ENCODE data around the gene CPAMD8.
"Not testable (repeated sequence)": the region's sequence is repeated elsewhere in the genome, so short reads cannot be mapped to it uniquely, and the experiment has no call there.

CPAMD8 gene

DNA sequence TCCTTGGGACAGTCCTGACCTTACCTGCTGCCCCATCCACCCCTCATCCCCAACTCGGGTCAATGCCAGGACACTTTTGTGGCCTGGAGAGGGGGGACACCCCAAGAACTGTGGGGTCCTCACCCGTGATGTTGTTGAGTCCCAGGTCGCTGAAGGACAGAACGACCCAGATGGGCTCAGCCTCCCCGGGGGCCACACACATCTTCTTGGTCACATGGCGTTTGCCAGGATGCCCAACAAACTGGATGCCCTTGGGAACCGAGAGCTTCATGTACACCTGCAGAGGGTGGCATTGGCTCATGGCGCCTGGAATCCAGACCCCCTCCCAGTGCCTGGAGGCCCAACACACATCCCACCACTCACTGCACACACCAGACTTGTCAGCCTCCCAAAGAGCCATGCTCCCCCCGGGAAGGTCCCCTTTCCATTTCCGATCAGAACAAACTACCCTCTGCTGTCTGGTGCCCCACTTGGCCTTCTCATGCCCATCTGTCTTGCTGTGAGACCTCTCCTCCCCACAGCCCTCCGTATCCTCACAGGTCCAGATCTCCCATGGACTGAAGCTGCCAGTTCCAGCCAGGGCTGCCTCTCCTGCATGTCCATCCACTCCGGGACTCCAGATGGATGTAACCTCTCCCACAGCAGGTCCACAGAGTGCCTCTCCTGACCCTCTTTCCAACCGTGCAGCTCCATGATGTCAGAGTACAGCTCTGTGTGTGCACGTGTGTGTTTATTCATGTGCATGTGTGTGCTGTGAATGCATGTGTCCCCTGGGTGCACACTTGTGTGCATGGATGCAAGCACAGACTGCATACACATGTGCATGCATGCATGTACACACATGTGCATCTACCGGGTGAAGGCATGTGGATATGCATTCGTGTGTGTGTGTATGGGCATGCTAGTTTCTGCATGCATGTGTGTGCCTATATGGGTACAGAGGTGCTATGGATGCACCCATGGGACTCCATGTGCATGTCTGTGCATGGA is 79.4 kb downstream of the CPAMD8 start:
- DNase-seq (ENCODE audit: low read depth in 2 of 2, low spot score in 1 of 2): no peak

DNA sequence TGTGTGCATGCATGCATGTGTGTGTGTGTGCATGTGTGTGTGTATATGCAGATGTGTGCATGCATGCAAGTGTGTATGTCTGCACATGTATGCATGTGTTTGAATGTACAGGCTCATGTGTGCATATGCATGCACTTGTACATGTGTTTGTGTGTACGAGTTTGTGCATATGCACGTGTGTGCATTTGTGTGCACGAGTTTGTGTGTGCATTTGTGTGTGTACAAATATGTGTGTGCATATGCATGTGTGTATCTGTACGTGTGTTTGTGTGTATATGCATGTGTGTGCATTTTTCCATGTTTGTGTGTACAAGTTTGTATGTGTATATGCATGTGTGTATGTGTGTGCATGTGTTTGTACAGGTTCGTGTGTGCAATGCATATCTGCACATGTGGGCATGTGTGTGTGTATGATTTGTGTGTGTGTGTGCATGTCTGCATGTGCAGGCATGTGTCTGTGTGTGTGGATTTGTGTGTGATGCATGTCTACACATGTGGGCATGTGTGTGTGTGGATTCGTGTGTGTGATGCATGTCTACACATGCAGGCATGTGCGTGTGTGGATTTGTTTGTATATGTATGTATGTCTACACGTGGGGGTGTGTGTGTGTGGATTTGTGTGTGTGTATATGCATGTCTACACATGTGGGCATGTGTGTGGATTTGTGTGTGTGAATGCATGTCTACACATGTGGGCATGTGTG is 80.7 kb downstream of the CPAMD8 start:
- no peak for DNase-seq (ENCODE audit: low read depth in 2 of 2, low spot score in 1 of 2)

DNA sequence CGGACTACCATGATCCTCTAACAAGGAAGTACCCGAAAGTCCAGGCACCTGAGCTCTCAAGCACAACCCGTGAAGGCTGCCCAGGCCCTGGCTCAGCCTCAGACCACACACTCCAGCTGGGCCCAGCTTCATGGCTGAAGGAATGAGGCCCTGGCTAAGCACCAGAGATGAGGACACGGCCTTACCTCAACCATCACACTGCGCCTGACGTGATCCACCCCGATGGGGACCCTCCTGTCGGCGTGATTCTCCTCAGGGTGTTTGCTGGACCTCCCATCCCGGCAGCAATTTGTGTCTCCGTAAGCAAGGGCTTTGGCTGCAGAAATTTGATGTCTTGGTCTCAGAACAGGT is 81.3 kb downstream of the CPAMD8 start:
- DNase-seq (ENCODE audit: low read depth in 2 of 2, low spot score in 1 of 2): no peak

DNA sequence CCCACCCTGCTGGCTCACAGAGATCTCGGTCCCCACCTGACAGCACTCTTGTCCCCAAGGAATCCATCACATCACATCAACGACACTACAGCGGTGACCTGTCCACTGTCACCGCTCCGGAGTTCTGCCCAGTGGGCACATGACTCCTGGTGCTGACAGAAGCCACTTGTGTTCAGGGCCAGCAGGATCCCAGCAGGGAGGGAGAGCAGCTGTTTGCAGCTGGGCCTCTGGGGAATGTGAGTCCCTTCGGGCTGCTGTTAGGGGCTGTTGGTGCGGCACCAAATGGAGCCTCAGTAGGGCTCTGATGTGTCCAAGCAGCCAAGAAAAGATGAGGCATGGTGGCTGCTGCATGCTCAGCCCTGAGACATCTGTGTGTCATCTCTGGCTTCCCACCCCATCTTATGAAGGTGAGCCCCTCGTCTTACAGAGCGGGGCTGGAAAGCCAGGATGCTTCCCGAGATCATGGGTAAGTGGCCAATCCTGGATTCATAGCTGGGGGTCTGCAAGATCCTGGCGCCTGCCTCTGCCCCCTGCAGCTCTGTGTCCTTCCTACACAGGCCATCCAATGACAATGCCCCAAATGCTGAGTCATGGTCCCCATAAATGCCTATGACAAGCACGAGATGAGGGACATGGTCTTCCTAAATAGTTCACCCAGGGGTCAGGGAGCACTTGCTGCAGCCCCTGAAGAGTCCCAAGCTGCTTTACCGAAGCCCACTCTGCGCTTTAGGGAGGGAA is 81.8 kb downstream of the CPAMD8 start:
- DNase-seq (ENCODE audit: low read depth in 2 of 2, low spot score in 1 of 2): no peak

DNA sequence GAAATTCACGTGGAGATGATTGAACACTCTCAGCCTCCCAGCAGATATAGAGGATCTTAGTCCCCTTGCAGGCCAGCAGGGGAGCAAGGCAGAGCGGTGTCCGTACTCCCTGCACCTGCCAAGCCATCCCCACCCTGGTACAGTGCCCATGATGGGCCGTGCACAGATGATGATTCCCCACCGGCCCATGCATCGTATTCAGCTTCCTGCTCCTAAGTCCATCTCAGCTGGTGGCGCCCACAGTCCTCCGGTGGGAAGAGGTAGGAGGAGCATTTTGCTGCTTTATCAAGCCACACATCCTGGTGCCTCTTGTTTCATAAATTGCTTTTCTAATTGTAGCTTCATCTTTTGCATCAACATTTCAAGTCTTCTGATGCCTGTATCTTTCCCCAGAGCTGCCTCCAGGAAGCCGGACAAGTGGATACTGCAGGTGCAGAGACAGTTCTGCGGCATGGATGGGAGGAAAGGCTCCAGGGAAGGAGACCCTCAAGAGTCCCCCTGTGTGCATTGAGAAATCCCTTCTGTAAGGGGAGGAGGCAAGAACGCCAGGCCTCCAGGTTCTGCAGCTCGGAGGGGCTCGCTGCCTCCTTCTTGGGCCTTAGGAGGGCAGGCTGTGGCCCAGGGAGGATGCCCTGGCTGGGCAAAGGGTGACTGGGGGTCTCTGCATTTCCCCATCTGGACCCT is 82.5 kb downstream of the CPAMD8 start:
- no peak for DNase-seq (ENCODE audit: low read depth in 2 of 2, low spot score in 1 of 2)

DNA sequence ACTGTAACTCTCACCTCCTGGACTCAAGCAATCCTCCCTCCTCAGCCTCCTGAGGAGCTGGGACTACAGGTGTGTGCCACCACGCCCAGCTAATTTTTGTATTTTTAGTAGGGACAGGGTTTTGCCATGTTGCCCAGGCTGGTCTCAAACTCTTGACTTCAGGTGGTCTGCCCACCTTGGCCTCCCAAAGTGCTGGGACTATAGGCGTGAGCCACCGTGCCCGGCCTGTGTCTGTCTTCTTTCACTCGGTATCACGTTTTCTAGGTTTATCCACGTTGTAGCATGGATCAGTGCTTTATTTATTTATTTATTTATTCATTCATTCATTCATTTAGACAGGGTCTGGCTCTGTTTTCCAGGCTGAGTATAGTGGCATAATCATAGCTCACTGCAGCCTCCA is 83.5 kb downstream of the CPAMD8 start:
- DNase-seq (ENCODE audit: low read depth in 2 of 2, low spot score in 1 of 2): not testable (repeated sequence)

DNA sequence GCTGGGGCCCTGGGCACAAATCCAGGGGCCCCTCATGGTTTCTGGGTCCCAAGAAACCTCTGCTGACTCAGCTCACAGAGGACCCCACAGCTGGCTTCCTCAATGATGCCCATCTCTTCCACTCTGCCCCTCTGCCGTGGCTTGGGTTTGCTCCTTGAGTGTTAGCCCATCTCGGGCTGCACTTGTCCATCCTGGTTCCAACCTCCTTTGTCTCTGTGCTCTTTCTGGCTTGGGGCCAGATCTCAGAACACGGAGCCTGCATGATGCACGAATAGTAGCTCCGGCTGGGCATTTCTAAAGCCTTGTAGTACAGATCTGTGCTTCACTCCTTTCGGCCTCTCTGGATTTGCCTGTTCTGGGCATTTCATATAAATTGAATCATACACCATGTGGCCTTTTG is 84.0 kb downstream of the CPAMD8 start:
- DNase-seq (ENCODE audit: low read depth in 2 of 2, low spot score in 1 of 2): no peak

DNA sequence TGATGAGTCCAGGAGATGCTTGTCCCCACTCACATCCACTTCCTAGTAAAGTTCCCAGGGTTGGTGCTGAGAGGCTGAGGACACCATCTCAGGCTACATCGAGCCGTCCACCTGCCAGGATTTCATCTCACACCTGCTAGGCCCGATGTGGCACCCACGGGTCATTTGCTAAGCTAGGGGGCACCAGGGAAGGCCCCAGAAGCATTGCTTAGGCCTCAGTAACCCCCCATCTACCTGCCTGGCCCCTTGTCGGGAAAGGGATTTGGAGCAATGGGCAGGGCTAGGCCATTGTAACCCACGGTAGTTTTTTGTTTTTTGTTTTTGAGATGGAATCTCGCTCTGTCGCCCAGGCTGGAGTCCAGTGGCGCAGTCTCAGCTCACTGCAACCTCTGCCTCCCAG is 86.0 kb downstream of the CPAMD8 start:
- no peak for DNase-seq (ENCODE audit: low read depth in 2 of 2, low spot score in 1 of 2)

DNA sequence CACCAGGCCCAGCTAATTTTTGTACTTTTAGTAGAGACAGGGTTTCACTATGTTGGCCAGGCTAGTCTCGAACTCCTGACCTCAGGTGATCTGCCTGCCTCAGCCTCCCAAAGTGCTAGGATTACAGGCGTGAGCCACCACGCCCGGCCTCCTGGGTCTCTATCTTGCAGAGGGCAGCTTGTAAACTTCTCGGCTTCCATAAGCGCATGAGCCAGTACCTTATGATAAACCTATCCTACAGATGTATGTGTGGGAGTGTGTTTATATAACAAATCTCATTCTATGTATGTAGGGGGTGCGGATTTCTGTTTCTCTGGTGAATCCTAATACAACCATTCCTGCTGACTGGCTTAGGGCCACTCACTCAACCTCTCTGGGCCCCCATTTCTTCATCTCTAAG is 86.5 kb downstream of the CPAMD8 start:
- not testable (repeated sequence) for DNase-seq (ENCODE audit: low read depth in 2 of 2, low spot score in 1 of 2)

DNA sequence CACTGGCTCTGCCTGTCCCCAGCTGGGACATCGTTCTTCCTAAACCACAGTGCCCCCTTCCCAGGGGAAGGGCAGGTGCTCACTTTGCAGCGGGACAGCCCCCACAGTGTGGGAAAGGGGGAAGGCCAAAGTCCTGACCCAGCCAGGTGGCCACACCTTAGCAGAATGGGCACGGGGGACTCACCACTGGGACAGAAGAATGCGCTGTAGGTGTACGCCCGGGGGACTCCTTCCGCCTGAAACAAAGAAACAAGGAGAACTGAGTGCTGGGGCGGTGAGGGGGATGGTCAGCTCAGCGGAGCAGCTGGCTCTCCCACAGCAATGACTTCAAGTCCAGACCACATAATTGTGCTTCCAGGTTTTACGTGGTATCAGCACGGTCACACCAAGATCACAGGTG is 88.4 kb downstream of the CPAMD8 start:
- no peak for DNase-seq (ENCODE audit: low read depth in 2 of 2, low spot score in 1 of 2)

DNA sequence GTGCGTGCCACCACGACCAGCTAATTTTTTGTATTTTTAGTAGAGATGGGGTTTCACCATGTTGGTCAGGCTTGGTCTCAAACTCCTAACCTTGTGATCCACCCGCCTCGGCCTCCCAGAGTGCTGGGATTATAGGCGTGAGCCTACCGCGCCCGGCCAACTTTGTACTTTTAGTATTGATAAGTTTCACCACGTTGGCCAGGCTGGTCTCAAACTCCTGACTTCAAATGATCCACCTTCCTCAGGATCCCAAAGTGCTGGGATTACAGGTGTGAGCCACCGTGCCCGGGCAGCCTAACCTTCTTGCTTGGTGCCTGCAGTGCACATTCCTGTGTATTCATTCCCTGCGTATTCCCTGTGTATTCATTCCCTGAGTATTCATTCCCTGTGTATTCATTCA is 88.8 kb downstream of the CPAMD8 start:
- DNase-seq (ENCODE audit: low read depth in 2 of 2, low spot score in 1 of 2): not testable (repeated sequence)

DNA sequence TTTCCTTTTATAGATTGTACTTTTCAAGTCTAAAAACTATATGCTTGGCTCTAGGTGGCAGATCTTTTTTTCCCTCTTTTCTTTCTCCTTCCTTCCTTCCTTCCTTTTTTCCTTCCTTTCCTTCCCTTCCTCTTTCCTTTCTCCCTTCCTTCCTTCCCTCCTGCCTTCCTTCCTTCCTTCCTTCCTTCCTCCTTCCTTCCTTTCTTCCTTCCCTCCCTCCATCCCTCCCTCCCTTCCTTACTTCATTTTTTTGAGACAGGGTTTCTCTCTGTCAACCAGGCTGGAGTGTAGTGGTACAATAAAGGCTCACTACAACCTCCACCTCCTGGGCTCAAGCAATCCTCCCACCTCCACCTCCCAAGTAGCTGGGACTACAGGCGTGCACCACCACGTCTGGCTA is 89.7 kb downstream of the CPAMD8 start:
- DNase-seq (ENCODE audit: low read depth in 2 of 2, low spot score in 1 of 2): no peak

DNA sequence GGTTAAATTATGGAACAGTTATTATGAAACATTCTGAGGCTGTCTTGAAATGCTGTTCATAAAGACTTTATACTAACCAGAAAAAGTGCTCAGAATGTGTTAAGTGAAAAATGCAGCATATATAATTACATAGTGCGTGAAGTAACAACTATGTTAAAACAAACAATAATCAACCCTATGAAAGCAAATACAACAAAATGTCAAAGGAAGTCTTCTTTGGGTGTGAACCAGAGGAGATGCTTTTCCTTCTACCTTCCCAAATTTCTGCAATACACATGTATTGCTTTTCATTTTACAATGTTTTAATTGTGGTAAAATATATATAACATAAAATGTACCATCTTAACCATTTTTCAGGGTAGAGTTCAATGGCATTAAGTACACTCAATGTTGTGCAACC is 92.1 kb downstream of the CPAMD8 start:
- no peak for DNase-seq (ENCODE audit: low read depth in 2 of 2, low spot score in 1 of 2)

DNA sequence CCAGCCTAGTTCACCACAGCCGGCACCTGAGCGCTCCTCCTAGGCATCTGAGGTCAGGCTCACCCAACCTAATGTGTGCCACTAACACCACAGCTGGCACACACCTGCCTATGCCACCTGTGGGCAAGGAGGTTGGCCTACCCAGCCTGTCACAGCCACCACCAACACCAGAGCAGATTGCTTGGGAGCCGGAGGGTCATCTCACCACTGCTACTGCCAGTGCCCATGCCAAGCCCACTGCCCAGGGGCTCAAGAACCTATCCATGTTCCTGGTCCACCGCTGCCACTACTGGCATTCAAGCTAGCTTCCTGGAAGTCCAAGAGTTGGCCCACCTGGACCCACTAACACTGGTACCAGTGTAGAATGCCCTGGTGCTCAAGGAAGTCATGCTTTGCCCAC is 95.3 kb downstream of the CPAMD8 start:
- no peak for DNase-seq (ENCODE audit: low read depth in 2 of 2, low spot score in 1 of 2)

DNA sequence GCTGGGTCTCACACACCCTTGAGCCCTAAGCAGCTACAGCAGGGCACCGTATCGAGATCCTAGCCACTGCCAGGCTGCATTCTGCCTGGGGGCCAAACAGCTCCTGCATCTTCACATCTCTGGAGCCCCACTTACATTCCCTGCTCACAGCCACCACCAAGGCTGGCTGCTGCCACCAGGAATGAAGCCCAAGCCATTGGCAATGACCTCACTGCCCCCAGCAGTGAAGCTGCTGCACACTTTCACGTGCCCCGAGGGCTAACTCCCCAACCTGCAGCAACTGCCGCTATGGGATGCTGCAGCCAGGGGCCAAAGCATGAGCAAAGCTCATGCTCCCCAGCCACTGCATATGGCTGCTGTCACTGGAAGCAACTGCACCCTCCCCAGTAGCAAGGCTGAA is 95.9 kb downstream of the CPAMD8 start:
- no peak for DNase-seq (ENCODE audit: low read depth in 2 of 2, low spot score in 1 of 2)

DNA sequence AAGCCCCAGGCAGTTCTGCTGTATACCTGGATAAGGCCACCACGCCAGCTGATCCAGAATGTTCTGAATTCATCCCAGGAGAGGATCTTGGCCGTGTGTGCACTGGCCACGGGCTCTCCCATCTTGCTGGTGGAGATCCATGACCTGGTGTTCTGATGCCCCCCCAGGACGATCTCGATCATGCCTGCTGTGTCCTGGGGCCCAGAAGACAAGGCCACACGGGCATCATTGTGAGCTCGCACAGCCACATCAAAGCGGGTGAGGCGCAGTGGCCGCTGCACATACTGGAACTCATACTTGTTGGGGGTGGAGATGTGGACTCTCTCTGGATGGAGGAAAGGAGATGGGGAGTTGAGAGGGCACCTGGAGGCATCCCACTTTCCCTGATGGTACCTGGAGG is 97.7 kb downstream of the CPAMD8 start:
- DNase-seq (ENCODE audit: low read depth in 2 of 2, low spot score in 1 of 2): no peak

DNA sequence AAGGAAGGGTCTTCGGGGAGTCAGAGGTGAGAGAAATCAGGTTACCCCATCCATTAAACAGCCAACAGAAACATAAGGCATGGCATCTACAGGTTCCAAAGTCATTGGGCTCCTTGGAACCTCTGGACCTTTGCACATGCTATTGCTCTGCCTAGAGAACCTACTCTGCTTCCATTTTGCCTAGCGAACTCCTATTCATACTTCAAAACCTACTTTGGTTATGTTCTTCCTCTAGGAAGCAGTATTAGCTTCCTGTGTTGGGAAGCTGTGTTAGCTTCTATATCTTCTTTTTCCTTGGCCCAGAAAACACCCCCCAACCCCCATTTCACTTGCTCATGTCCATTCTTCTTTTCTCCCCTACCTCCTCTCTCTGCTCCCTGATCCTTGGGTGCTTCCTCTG is 98.3 kb downstream of the CPAMD8 start:
- DNase-seq (ENCODE audit: low read depth in 2 of 2, low spot score in 1 of 2): no peak

DNA sequence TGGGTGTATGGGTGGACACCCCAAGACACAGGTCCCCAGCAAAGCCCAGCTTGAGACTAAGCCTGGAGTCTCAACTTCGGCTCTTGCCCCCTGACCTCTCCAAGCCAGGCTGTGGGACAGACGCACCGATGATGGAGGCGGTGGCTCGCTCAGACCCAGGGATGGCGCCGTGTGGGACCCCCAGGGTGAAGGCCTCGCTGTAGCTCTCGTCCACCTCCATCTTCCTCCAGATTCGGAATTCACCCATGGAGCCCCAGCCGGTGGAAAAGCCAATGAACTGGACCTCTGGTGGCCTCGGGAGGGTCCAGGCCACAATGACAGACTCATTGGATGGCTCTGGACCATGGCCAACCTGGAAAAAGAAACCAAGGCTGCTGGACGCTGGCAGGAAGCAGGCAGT is 98.7 kb downstream of the CPAMD8 start:
- no peak for DNase-seq (ENCODE audit: low read depth in 2 of 2, low spot score in 1 of 2)

DNA sequence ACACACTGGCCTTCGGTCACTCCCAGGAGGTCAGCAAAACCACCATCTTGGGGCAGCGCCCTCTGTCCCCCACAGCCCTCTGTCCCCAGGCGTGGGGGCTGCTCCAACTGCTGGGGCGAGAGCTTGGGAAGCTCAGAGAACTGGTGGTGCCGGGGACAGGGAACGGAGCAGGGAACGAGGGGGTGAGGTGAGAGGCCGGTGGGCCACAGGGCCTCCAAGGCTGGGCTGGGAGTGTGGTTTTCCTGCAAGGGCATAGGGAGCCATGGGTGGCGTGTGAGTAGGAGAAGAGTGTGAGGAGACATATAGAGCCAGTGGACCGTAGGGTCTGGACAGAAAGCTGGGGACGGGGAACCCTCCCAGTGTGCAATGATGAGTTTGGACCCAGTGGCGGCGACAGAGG is 103.7 kb downstream of the CPAMD8 start:
- no peak for DNase-seq (ENCODE audit: low read depth in 2 of 2, low spot score in 1 of 2)

DNA sequence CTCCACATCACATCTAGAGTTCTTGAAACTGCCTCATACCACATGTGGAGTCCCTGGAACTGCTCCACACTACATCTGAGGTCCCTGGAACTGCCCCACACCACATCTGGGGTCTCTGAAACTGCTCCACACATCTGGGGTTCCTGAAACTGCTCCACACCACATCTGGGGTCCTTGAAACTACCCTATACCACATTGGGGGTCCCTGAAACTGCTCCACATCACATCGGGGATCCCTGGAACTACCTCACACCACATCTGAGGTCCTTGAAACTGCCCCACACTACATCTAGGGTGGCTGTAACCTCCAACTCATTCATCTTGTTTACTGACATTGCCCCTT is 104.0 kb downstream of the CPAMD8 start:
- no peak for DNase-seq (ENCODE audit: low read depth in 2 of 2, low spot score in 1 of 2)
